ENCODE measurements around the gene SPTBN1.

- no peak for TF ChIP-seq POLR2A (IDR thresholded peaks at IDR 0.05)
- TF ChIP-seq, protein P1, sequence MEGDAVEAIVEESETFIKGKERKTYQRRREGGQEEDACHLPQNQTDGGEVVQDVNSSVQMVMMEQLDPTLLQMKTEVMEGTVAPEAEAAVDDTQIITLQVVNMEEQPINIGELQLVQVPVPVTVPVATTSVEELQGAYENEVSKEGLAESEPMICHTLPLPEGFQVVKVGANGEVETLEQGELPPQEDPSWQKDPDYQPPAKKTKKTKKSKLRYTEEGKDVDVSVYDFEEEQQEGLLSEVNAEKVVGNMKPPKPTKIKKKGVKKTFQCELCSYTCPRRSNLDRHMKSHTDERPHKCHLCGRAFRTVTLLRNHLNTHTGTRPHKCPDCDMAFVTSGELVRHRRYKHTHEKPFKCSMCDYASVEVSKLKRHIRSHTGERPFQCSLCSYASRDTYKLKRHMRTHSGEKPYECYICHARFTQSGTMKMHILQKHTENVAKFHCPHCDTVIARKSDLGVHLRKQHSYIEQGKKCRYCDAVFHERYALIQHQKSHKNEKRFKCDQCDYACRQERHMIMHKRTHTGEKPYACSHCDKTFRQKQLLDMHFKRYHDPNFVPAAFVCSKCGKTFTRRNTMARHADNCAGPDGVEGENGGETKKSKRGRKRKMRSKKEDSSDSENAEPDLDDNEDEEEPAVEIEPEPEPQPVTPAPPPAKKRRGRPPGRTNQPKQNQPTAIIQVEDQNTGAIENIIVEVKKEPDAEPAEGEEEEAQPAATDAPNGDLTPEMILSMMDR (IDR thresholded peaks at IDR 0.05): no peak
These were observed 79.6 kb downstream of the SPTBN1 start for GRCh38 chr2:54535599-54536195.

Measured in uterus (tissue), 2 donors.